Rectal smooth muscle tissue (tissue), 1 donor: ENCODE results near the gene NCKAP5L.

Experiments used
- H3K27ac ChIP-seq: one replicate; pipeline ENCODE4 v1.7.0; 2013; ENCODE audit warnings: low read depth, low read length, inconsistent platforms
- H3K27me3 ChIP-seq: one replicate; pipeline ENCODE4 v1.7.0; 2013; ENCODE audit warnings: low read length; ENCODE audit not compliant: control insufficient read depth, insufficient read depth
- H3K36me3 ChIP-seq: one replicate; pipeline ENCODE4 v1.7.0; 2013; ENCODE audit warnings: low read length; ENCODE audit not compliant: control insufficient read depth, insufficient read depth
- H3K4me1 ChIP-seq: one replicate; pipeline ENCODE4 v1.7.0; 2013; ENCODE audit warnings: low read length; ENCODE audit not compliant: control insufficient read depth, insufficient read depth
- H3K4me3 ChIP-seq: one replicate; pipeline ENCODE4 v1.7.0; 2013; ENCODE audit warnings: low read length
- H3K9ac ChIP-seq: one replicate; pipeline ENCODE4 v1.7.0; 2013; ENCODE audit warnings: low read length

The NCKAP5L gene

GRCh38 chr12:49854976-49855375 is 26.8 kb upstream of the NCKAP5L start:
- H3K27ac ChIP-seq, result no peak overlapping the region
- no peak overlapping the region for H3K9ac ChIP-seq
- H3K27me3 ChIP-seq, result no peaks in the 10 kb centered on the region
- no peaks in the 10 kb centered on the region for H3K4me1 ChIP-seq
- H3K36me3 ChIP-seq, result no peaks in the 10 kb centered on the region
- no peak overlapping the region for H3K4me3 ChIP-seq

GRCh38 chr12:49853671-49854070 is 25.5 kb upstream of the NCKAP5L start:
- Histone ChIP-seq H3K4me1 (no peaks in the 10 kb centered on the region), H3K4me3 (no peak overlapping the region), H3K36me3 (no peaks in the 10 kb centered on the region), H3K27ac (no peak overlapping the region), H3K27me3 (no peaks in the 10 kb centered on the region), H3K9ac (no peak overlapping the region)

DNA sequence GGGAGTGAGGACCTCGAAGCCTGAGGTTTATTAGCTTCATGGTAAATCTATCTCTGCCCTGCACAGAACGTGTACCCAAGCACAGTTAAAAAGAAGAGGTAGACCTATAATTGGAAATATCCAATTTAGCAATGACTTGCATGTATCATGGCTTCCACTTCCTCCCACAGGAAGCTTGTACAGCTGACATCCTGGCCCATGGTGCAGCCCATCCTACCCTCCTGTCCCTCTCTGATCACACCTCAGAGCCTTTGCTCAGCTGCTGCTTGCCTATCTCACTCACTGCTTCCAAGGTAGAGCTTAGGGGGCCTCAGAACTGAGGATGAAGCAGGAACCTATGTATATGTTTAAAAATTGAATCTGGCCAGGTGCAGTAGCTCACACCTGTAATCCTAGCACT is 18.9 kb upstream of the NCKAP5L start:
- peaks cover 5% of the 10 kb centered on the region for H3K4me1 ChIP-seq
- H3K36me3 ChIP-seq, result no peaks in the 10 kb centered on the region
- H3K27ac ChIP-seq, result no peak overlapping the region
- no peak overlapping the region for H3K9ac ChIP-seq
- no peaks in the 10 kb centered on the region for H3K27me3 ChIP-seq
- H3K4me3 ChIP-seq, result no peak overlapping the region

DNA sequence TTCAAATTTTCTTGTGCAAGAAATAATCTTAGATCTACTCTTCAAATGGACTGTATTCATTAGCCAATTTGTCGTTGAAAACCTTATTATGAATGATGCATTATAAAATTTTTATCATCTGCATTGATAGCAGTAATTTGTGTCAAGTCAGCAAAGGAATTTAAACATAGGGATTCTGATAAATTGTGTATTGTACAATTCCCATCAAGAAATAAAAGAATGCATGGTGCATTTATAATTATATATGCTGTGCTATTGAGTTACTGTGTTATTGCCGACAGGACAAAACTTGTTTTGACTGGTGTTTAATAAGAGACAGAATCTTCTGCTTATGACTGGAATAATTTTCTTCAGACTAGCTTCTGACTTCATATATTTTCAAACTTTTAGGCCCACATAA is 17.8 kb upstream of the NCKAP5L start:
- Histone ChIP-seq H3K27me3 (no peaks in the 10 kb centered on the region), H3K9ac (no peak overlapping the region), H3K4me3 (no peak overlapping the region), H3K36me3 (no peaks in the 10 kb centered on the region), H3K4me1 (peaks cover 5% of the 10 kb centered on the region), H3K27ac (no peak overlapping the region)

DNA sequence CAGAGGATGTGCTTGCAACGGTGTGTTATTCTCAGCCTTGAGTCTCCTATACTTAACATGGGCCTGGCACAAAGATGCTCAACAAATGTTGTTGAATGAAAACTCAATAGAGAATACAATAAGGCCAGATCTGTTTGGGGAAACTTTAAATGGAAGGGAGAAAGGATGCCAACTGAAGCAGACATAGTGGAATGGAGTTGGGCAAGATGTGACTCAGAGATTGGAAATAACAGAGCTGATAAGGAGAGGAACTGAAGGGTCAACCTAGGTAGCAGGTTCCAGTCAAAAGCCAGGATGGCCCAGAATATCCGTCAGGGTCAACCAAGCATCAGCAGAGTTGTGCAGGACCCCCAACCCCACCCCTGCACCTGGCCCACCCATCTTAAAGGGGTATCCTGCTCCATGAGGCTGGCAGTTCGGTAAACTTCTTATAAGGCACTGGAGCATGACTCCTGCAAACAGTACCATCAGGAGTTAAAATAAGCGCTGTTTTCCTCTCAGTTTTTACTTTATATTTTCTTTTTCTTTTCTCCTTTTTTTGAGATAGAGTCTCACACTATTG is 15.7 kb upstream of the NCKAP5L start:
- H3K27ac ChIP-seq, result no peak overlapping the region
- H3K4me3 ChIP-seq, result no peak overlapping the region
- H3K36me3 ChIP-seq, result no peaks in the 10 kb centered on the region
- no peak overlapping the region for H3K9ac ChIP-seq
- H3K27me3 ChIP-seq, result no peaks in the 10 kb centered on the region
- peaks cover 5% of the 10 kb centered on the region for H3K4me1 ChIP-seq

DNA sequence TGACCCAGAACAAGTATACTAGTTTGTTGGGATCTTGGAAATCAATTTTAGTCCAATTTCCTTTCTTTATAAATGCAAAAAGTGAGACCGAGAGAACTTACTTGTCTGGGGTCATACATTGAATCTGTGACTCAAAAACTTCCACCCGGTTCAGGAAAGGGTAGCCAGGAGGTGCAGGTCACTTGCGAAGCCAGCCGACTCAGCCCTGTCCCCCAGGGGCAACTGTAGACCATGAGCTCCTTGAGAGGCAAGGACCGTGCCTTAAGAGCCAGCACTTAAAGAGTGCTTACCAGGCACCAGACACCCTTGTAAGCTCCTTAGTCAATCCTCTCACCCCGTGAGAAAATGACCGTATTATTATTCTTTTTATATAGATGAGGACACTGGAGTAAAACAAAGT is 15.2 kb upstream of the NCKAP5L start:
- H3K9ac ChIP-seq, result no peak overlapping the region
- H3K4me1 ChIP-seq, result peaks cover 5% of the 10 kb centered on the region
- peak overlapping the region; percentile 83 for H3K27ac ChIP-seq
- no peaks in the 10 kb centered on the region for H3K27me3 ChIP-seq
- H3K4me3 ChIP-seq, result peak overlapping the region; percentile 97
- H3K36me3 ChIP-seq, result no peaks in the 10 kb centered on the region

DNA sequence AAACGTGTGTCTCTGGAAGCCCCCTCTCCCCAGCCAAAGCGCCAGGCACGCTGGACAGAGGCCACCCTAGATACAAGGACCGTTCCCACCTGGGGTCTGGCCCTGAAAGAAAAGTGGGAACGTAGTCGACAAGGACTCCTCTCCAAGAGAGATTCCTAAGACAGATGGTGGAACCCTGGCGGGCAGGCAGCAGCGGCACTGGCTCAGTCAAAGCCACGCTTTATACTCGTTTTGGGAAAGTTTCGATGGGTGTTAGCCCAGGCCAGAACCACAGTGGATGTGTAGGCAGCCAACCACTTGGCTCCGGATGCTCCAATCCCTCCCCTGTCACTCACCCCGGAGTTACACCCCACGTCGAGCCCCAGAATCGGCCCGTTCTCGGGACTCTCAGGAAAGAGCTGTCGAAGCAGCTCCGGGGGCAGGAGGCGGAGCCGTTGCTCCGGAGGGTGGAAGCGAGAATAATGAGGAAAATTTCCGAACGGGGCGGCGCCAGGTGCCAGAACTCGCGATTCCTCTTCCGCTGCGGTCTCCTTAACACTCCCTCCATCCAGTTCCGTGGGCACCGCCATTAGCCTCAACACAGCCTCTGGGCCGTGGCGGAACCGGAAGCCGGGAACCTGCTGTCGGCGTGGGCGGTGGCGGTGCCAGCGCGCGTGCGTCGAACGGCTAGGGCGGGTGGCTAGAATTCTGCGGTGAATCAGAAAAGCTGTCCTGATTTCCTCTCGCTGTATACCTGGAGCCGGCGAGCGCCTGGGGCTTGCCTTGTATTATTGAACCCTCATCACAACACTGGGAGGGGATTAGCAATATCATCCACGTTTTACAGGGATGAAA is 14.5 kb upstream of the NCKAP5L start, which contains the start of gene BCDIN3D:
Gene BCDIN3D (minus strand): TSS at position 588 of the 834 bp plus-strand sequence. CDS start 19 bp downstream, at position 569.
- Histone ChIP-seq H3K4me3 (peak within 1 kb of the TSS; percentile 97), H3K27me3 (no peaks in the 10 kb centered on the region), H3K27ac (peak within 1 kb of the TSS; percentile 83), H3K4me1 (peaks cover 5% of the 10 kb centered on the region), H3K9ac (peak within 1 kb of the TSS; percentile 76), H3K36me3 (no peaks in the 10 kb centered on the region)

DNA sequence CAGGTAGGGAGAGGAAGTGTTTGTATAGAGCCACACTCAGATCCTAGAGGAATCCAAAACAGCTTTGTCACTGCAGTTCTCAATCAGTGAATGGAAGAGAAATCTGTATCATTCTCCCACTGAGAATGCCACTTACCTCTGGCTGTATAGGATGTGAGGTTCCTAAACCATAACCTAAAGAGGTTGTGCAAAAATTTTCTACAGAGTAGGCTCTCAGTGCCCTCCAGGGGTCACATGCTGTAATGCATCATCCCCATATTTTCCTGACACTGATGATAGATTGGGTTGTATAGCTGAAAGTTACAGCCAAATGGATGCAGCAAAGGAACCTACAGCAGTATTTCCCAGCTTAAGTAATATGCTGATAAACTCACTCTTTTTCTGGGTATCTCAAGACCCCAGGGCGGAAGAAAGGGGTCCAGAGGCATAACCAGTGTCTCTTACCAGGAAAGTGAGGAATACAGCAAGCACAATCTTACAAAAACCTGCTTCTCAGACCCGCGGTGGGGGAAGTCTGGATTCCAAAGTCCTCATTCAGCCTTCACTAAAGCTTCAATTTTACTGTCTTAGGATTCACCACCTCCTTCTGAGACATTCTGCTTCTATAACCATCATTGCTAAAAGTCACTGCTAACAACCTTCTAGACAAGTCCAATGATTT is 10.9 kb upstream of the NCKAP5L start:
- Histone ChIP-seq H3K9ac (no peak overlapping the region), H3K36me3 (no peaks in the 10 kb centered on the region), H3K27ac (no peak overlapping the region), H3K4me1 (peaks cover 5% of the 10 kb centered on the region), H3K4me3 (no peak overlapping the region), H3K27me3 (no peaks in the 10 kb centered on the region)

DNA sequence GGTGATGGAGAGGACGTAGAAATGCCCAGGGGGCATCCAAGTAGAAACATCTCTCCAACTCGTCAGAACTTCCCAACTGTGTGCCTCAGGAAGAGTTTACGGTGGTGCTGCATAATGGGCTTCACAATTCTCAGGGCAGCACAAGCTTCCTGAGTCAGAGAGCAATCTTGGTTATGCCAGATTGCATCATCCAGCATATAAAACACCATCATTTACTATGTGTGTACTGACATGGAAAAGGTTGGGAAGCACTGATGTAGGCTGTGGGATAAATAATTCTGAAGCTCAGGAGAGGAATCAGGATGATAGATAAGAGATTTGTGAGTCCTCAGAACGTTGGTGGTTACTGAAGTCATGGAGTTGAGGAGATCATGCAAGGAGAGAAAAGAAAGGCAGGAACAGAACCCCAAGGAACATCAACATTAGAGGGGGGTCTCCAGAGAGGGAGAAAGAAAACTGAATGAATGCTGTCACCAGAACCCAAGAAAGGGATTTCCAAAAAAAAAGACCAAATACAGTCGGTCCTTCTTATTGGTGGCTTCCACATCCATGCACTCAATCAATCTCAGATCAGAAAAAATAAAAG is 4.7 kb upstream of the NCKAP5L start:
- H3K27me3 ChIP-seq, result no peaks in the 10 kb centered on the region
- no peak overlapping the region for H3K4me3 ChIP-seq

GRCh38 chr12:49831717-49832116 is 3.5 kb upstream of the NCKAP5L start:
- peaks cover 9% of the 10 kb centered on the region for H3K4me1 ChIP-seq
- H3K4me3 ChIP-seq, result no peak overlapping the region
- no peaks in the 10 kb centered on the region for H3K27me3 ChIP-seq
- no peaks in the 10 kb centered on the region for H3K36me3 ChIP-seq
- H3K27ac ChIP-seq, result no peak overlapping the region
- H3K9ac ChIP-seq, result no peak overlapping the region

More for the DNA sequence above, 4.7 kb upstream of the NCKAP5L start:
- peaks cover 6% of the 10 kb centered on the region for H3K4me1 ChIP-seq
- no peak overlapping the region for H3K27ac ChIP-seq
- no peak overlapping the region for H3K9ac ChIP-seq
- no peaks in the 10 kb centered on the region for H3K36me3 ChIP-seq

DNA sequence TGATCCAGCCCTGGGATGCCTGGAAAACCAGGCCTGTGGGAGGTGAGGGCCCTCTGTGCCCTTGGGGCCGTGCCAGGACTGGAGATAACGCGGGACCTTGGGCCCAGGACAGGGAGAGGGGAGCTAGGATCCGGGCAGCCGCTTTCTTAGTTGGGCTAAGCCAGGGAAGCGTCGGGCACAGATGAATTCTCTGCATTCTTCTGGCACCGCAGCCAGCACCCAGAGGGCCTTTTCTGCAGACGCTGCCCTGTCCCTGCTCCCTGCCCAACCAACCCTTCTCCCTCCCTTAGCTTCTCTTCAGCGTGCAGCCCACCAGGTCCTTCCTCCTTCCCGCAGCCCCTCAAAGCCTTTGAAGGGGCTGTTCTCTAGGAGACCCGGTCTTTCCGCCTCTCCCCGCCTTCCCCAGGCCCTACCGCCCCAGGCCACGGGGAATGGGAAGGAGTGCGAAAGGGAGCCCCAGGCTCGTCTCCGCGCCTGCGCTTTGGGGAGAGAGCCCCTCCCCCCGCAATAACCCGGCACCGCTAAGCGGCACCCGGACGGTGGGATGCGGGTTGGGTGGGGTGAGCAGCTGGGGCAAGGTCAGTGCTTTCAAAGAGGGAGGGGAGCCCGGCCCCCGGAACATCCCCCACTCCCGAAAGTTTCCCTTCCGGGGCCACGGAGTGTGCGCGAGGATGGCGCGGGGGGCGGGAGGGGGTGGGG is 663 bp downstream of the NCKAP5L start:
- H3K27me3 ChIP-seq, result no peaks in the 10 kb centered on the region
- H3K27ac ChIP-seq, result peak overlapping the region; percentile 92
- no peaks in the 10 kb centered on the region for H3K36me3 ChIP-seq
- peaks cover 13% of the 10 kb centered on the region for H3K4me1 ChIP-seq
- H3K9ac ChIP-seq, result peak overlapping the region; percentile 33
- H3K4me3 ChIP-seq, result peak overlapping the region; percentile 78

- no peaks in the 10 kb centered on the region for H3K36me3 ChIP-seq
- peak overlapping the region; percentile 78 for H3K4me3 ChIP-seq
- H3K9ac ChIP-seq, result no peak overlapping the region
- peaks cover 13% of the 10 kb centered on the region for H3K4me1 ChIP-seq
- H3K27ac ChIP-seq, result peak overlapping the region; percentile 92
- H3K27me3 ChIP-seq, result no peaks in the 10 kb centered on the region
Measured at GRCh38 chr12:49827051-49827400, 1.2 kb downstream of the NCKAP5L start.
